AG20443 (cell line): ENCODE data around the gene BRAF.
"Not testable (repeated sequence)": the region's sequence is repeated elsewhere in the genome, so short reads cannot be mapped to it uniquely, and the experiment has no call there.

ENCODE experiments used
- DNase-seq: peaks from one replicate; pipeline ENCODE4 v3.0.0; 2012; ENCODE audit warnings: low spot score, mixed read lengths

BRAF gene

DNA sequence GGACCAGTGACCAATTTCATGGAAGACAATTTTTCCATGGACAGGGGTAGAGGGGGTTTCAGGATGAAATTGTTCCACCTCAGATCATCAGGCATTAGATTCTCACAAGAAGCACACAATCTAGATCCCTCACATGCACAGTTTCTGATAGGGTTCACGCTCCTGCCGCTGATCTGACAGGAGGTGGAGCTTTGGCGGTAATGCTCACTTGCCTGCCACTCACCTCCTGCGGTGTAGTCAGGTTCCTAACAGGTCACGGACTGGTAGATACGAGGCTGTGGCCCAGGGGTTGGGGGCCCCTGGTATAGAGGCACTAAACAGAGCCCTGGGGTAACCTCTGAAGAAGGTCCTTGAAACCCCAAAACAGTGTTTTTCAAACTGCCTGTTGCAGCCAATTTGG, 6.5 kb downstream of the BRAF start:
- no peak for DNase-seq

- no peak for DNase-seq
Observed at GRCh38 chr7:140917258-140917657, 7.5 kb downstream of the BRAF start.

GRCh38 chr7:140915935-140916555, 8.7 kb downstream of the BRAF start:
- no peak for DNase-seq

- no peak for DNase-seq
Observed at GRCh38 chr7:140914083-140914482, 10.6 kb downstream of the BRAF start.

GRCh38 chr7:140913596-140913928, 11.2 kb downstream of the BRAF start:
- DNase-seq: not testable (repeated sequence)

DNA sequence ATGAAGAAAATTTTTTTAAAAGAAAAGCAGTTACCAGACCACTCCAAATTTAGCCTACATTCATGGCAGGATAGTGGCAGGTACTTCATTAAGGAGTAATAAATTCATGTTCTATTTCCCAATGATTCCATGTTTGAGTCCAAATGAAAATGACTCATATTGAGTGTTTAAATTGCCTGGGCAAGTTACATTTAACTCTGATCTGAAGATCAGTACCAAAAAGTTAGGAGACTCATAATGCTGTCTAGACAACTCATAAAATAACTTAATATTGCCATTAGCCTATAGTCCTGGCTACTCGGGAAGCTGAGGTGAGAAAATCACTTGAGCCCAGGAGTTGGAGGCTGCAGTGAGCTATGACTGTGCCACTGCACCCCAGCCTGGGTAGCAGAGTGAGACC, 13.0 kb downstream of the BRAF start:
- DNase-seq: no peak

- DNase-seq: no peak
Observed at GRCh38 chr7:140909476-140910161, 15.1 kb downstream of the BRAF start.

DNA sequence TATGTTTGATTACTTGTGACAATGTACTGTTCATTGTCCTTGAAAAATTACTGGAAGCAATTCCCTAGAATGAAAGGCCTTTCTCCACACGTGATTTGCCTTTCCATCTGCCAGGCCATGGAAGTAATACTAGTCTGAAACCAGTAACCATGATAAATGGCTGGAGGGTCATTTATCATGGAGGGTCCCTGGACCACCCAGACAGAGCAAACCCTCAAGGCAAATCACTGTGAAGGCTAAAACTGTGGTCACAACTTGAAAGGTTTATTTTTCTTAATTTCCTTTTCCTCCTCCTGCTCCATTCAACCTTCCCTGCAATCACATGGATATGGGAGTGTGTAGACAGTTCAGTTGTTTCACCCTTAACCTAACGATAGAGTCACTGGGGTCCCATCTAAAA, 16.4 kb downstream of the BRAF start:
- DNase-seq: no peak

DNA sequence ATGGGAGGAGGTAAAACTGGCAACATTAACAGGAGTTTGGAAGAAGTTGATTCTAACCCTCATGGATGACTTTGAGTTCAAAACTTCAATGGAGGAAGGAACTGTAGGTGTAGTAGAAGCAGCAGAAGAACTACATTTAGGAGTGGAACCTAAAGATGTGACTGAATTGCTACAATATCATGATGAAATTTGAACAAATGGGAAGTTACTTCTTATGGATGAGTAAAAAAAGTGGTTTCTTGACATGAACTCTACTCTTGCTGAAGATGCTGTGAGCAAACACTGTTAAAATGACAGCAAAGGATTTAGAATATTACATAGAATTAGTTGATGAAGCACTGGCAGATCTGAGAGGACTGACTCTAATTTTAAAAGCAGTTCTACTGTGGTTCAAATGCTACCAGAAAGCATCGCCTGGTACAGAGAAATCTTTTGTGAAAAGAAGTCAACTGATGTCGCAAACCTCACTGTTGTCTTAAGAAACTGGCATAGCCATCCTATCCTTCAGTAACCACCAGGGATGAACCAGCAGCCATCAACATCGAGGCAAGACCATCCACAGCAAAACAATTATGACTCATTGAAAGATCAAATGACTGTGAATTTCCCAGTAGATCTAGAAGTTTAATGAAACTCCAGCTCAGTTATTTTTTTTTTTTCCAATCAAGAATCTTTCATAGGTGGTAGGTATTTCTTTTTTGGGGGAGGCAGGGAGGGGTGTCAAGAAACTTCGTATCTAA, 20.8 kb downstream of the BRAF start:
- DNase-seq: no peak

GRCh38 chr7:140902303-140902953, 22.3 kb downstream of the BRAF start:
- DNase-seq: no peak

DNA sequence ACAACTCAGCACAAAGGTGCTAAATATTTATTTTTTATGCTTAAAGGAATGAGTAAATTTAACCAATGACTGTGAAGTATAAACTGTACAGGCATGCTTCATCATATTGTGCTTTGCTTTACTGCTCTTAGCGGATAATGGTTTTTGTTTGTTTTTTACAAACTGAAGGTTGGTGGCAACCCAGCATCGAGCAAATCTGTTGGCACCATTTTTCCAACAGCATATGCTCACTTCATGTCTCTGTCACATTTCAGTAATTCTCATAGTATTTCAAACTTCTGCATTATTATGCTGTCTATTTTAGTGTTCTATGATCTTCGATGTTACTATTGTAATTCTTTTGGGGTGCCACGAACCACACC, 22.8 kb downstream of the BRAF start:
- DNase-seq: no peak

- no peak for DNase-seq
Observed at GRCh38 chr7:140899883-140900282, 24.8 kb downstream of the BRAF start.

- no peak for DNase-seq
Observed at GRCh38 chr7:140898786-140899536, 25.8 kb downstream of the BRAF start.

DNA sequence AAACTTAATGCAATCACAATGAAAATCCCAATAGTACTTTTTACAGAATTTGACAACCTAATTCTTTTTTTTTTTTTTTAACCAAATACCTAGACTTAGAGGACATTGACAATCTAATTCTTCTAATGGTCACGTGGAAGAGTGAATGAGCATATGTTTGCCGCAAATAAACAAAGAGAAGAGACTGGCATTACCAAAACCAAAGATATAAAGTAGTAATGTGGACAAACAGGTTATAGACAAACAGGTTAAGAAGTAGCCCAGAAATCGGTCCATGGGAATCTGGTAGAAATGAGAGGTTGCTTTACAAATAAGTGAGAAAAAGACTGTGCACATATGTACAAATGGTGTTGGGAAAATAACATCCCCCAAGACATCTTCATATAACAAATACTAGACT, 27.7 kb downstream of the BRAF start:
- DNase-seq: no peak

DNA sequence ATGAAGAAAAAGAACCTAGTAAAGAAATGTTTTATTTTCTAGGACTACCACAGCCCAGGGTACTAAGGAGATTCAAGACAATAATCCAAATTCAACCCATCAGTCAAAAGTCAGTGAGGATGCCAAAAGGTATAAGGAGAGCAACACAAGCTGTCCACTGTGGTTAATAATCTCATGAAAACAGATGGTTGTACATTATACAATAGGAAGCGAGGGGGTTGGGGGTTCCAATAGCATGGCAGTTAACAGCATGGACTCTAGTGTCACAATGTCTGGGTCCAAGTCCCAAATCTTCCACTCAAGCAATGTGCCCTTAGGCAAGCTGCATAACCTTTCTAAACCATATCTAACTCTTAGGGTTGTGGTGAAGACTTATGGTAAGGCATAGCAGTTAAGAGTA, 35.1 kb downstream of the BRAF start:
- DNase-seq: no peak

GRCh38 chr7:140889150-140889549, 35.6 kb downstream of the BRAF start:
- no peak for DNase-seq

DNA sequence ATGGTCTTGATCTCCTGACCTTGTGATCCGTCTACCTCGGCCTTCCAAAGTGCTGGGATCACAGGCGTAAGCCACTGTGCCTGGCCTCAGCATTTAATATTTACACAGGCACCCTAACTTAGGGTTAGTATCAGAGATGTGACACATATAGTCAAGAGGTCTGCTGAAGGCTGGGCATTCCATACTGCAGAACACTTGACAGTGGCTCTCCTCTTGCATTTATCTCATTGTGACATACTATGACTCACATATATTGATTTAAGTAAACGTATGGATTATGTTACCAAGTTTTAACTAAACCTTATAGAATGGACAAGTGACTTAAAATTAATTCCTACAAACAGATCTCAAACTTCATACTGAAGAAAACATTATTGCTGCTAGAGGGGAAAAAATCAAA, 36.6 kb downstream of the BRAF start:
- DNase-seq: no peak

DNA sequence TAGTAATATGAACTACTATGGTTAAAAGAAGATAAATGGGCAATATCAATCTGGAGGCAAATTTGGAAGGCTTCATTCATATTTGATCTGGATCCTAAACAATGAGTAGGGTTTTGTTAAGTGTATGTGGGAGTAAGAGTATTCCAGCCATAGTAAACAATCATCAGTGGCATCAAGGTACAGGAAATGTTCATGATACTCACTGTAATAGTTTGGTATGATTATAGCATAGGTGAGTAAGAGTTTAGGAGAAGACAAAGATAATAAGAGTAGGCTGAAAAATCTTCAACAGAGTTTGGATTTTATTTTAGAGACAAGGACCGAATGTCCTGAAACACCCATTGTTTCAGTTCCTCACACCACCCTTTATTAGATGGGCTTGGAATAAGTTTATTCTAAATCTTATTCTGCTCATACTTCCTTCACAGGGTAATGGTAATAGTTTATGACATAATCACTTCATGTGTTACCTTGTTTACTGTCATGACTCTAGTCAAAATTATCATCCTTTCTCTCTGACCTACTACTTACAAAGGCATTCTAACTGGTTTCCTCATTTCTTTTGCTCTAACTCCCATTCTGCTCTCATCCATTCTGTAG, 38.9 kb downstream of the BRAF start:
- DNase-seq: no peak

- no peak for DNase-seq
Observed at GRCh38 chr7:140883378-140883777, 41.4 kb downstream of the BRAF start.

DNA sequence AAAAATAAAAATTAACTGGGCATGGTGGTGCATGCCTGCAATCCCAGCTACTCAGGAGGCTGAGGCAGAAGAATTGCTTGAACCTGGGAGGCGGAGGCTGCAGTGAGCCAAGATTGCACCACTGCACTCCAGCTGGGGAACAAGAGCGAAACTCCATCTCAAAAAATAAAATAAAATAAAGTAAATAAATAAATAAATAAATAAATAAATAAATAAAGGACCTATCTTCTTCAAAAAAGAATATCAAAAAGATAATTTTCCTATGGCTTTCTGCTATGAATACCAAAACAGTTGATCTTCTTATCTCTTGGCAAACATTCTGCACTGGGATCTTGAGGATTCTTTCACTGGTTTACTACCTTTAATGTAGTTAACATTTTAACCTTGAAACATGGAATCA, 41.9 kb downstream of the BRAF start:
- DNase-seq: not testable (repeated sequence)

DNA sequence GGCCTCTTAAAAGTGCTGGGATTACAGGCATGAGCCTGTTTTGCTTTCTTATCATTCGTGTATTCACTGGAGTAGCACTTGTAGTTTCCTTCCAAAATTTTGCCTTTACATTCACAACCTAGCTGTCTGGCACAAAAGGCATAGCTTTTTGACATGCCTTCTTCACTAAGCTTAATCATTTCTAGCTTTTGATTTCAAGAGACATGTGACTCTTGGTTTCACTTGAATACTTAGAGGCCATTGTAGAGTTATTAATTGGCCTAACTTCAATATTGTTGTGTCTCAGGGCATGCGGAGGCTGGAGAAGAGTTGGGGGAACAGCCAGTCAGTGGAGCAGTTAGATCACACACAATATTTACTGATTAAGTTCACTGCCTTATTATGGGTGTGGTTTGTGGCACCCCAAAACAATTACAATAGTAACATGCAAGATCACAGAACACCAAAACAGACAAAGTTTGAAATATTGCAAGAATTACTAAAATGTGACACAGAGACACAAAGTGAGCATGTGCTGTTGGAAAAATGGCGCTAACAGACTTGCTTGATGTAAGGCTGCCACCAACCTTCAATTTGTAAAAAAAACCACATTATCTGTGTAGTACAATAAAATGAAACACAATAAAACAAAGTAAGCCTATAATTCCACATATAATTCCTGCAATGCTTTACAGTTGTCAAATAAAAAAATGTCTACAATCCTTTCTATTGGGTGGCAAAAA, 43.1 kb downstream of the BRAF start:
- no peak for DNase-seq

- DNase-seq: no peak
Observed at GRCh38 chr7:140877249-140877524, 47.5 kb downstream of the BRAF start.
